NCI-H1694 (cell line): ENCODE measurements around the gene OR2S2.
"Not testable (repeated sequence)": the region's sequence is repeated elsewhere in the genome, so short reads cannot be mapped to it uniquely, and the experiment has no call there.

Experiments
- DNase-seq: peaks from one replicate; lab custom pipeline; 2025; lab: John Stamatoyannopoulos, UW

OR2S2 gene, protein sequence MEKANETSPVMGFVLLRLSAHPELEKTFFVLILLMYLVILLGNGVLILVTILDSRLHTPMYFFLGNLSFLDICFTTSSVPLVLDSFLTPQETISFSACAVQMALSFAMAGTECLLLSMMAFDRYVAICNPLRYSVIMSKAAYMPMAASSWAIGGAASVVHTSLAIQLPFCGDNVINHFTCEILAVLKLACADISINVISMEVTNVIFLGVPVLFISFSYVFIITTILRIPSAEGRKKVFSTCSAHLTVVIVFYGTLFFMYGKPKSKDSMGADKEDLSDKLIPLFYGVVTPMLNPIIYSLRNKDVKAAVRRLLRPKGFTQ

DNA sequence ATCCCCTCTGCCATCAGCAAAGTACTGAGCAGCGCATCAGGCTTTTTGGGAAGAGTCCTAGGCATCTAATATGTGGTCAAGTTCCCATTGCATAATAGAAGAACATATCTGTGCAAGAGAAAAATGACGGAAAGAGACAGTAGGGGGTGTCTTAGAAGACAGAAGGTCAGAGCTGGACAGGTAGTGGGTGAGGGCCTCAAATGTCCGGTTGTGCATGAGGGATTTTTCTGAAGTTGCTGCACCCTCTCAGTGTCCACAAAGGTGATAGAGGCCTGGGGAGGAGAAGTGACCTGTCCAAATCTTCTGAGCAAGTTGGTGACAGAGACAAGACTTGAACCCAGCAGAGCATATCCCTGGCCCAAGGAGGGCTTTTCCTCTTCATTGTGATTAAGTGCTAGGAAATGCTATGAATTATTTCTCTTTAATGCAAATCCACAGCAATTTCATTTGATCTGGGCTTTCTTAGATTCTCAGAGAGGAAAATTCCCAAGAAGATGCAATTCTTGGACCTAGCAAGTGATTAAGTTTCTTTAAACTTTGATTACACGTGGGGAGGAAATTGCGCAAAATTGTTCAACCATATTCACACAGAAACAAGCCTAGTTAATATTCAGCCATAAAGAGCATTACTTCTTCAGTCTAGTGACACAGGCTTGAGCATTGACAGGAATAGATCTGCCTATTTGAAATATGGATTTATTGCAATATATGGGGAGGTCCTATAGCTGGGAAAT is at the start of gene OR2S2:
Gene OR2S2 (minus strand): TSS at position 51 of the 734 bp plus-strand sequence. CDS start 56 bp downstream, outside the sequence.
- no peak for DNase-seq

DNA sequence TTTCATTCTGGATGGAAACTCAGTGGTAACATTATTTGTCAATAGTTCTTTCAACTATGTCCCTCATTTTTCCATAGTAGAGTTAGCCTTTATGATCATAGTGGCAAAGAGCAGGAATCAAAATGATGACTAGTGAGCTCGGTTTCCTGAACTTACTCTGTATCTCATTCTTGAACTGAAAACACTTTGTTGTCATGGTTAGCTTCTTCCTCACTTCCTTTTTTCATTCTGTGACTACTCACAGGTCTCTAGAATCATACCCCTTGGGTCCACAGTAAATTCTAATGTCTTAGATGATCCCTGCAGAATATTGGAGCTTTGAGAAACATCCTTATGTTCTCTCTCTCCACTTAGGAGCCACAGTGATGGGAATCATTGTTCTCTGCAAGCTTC is 49.4 kb upstream of the OR2S2 start:
- no peak for DNase-seq

DNA sequence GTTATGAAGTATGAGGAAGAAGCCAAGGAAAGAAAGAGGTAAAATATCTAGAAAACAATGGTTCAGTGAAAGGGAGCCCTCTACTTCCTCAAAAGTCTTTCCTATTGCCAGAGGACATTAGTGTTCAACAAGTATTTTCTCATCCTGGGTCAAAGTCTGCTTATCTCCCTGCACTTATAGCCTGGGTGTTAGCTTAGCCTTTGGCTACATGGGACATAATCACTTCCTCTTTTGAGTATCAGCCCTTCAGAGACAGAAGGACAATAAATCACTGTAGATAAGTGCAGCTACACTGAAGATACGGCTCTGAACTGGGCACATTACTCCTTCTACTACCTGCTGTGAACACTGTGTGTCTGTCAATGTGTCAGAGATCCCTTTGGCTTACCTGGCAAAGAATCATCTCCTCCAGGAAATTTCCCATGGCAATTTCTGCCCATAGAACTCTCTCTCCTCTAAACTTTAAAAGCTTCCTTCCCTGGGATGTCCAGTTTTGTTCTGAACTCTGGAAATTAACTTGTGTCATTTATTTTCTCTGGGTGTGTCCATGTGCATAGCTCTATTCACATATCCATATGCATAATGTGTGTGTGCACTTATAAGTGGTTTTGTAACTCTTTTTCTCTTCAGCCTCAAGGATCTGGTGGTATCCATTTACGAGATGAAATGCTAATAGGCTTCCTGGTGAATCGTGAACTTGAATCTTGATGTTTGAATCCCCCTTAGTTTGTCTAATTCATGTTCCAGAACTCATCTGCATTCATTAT is 48.8 kb upstream of the OR2S2 start:
- DNase-seq = no peak

DNA sequence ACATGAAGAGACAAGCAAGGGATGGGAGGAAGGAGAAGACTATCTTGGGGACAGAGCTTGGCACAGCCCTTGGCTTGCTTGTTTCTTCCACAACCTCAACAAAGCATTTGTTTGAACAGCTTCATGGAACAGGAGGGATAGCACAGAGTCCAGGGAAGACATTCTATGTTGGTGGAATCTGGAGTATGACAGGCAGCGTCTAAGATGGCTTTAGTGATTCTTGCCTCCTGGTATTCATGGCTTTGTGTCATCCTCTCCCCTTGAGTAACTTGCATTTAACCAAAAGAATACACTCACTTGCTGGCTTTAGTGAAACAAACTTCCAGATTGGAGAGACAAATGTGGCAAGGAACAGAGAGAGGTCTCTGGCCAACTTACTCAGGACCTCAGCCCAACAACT is 47.9 kb upstream of the OR2S2 start:
- no peak for DNase-seq

DNA sequence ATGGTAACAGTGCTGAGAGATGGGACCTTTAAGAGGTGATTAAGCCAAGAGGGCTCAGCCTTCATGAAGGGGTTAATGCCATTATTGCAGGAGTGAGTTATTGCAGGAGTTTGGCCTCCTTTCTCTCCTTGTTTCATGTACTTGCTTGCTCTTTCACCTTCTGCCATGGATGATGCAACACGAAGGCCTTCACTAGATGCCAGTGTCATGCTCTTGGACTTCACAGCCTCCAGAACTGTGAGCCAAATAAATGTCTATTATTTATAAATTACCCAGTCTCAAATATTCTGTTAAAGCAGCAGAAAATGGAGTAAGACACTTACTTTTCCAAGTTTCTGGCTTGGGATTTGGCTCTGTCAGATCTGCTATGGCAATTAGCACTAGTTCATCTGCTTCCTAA is 40.4 kb upstream of the OR2S2 start:
- no peak for DNase-seq

DNA sequence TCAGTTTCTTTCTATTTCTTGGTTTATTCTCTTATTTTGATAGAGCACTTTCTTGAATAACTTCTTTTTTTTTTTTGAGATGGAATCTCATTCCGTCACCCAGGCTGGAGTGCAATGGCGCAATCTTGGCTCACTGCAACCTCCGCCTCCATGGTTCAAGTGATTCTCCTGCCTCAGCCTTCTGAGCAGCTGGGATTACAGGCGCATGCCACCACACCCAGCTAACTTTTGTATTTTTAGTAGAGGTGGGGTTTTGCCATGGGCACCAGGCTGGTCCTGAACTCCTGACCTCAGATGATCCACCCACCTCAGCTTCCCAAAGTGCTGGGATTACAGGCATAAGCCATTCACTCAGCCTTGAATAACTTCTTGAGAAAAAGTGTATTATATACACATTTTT is 39.1 kb upstream of the OR2S2 start:
- not testable (repeated sequence) for DNase-seq

DNA sequence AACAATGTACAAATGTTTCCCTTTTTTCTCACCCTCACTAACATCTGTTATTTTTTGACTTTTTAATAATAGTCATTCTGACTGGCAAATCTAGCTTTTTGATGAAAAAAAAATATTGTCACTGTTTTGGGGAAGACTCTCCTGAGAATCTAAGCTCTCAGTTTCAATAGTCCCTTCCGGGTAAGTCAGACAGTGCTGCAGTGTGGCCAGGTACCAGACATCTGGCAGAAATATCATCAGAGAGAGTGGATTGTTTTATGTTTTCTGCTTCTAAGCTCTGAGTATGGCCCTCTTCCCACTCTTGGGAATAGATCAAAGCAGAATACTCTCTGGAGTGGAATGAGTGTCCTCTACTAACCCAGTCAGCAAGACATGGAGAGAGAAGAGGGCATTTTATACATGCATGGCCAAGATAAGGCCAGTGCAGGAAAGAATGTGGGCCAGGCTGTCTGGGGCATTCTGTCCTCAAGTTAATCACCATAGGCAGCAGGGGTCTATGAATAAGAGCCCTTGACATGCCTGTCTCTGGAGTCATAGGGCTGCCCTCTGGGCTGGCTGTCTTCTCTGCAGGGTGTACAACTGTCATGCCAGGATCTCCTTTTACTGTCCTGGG is 38.5 kb upstream of the OR2S2 start:
- DNase-seq = no peak

DNA sequence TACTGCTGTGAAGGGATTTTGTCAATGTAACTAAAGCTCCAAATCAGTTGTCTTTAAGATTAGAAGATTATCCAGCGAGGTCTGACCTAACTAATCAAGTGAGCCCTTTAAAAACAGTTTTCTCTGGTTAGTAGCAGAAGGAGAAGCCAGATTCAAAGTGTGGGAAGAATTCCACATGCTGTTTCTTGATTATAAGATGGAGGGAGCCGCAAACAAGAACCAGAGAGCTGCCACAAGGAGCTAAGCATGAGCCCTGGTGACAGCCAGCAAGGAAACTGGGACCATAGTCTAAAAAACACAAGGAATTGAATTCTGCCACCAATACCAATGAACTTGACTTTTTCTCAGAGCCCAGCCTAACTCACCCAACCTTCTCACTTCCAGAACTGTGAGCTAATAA is 37.0 kb upstream of the OR2S2 start:
- DNase-seq = no peak

DNA sequence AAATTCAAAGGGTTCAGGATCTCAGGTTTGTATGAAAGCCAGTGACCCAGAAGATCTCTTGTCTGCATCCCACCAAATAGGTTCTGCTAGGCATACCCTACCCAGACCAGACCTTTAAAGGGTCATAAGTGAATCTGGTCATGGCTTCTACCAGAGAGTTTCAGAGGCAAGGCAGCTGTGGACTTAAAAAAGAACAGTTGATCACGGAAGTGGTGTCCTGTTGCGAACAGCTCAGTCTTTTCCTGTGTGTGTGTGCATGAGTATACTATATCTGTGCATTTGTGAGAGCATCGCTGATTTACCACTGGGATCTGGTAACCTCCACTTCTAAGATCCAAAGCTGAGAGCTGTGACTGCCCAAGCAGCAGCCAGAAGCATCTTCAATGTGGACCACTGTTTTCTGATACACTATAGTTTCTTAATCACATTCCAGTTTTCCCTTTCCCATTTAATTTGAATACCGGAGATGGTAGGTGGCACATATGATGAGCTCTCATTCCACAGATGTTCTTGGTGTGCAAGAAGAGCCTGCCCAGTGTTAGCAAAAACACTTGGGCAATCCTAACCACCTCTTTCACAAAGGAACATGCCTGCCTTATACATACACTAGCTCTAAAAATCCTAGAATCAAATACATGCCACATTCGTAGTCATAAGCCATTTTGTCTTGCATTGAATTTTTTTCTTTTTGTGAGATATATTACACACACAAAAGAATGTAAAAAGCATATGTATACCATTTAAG is 36.2 kb upstream of the OR2S2 start:
- no peak for DNase-seq

DNA sequence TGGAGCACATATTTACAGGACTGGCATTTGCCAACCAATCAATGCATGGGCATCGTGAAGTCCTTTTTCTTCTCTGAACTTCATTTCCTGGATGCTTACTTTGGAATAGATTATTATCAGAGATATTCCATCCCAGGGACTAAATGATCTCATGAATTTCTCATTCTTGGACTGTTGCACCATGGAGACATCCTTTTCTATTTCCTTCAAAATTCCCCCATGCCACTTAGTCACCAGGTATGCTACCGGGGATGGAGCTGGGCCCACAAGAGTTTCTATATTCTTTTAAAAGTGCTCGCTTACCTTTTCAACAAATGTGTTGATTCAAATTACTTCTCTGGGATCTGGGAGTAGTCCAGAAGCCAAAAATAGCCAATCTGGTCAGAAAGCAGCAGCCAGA is 35.2 kb upstream of the OR2S2 start:
- not testable (repeated sequence) for DNase-seq

DNA sequence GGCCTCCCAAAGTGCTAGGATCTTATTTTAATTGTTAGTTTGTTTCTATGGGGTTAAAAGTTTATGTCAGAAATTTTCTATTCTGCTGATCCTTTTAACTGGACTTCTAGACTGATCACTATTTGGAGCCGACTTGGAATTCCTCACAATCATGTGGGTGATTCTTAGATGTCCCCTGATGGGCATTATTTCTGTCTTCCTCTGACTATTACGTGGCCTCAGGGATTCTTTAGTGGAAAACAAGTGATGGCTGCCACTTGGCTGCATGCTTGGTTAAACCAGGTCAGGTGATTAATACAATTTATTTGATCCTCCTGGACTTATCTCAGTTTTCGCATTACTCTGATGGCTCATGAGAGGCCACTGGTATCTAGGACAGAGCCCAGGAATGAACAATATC is 32.2 kb upstream of the OR2S2 start:
- DNase-seq = no peak

DNA sequence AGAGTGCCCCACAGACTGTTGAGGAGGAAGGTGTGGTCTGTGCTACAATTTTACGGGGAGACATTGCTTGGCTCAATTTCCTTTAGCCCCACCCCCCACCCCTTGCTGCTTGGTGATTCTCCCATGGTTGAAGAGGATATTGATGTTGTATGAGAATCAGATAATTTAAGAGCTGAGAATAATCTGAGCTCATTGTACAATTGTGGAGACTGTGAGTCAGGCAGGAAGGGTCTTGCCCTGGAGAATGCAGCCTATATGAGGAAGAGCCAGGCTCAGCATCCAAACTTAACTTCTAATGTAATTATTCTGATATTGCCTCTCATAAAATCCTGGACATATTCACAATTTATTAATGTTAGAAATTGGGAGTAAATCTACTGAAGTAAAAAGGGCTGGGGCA is 26.1 kb upstream of the OR2S2 start:
- no peak for DNase-seq

DNA sequence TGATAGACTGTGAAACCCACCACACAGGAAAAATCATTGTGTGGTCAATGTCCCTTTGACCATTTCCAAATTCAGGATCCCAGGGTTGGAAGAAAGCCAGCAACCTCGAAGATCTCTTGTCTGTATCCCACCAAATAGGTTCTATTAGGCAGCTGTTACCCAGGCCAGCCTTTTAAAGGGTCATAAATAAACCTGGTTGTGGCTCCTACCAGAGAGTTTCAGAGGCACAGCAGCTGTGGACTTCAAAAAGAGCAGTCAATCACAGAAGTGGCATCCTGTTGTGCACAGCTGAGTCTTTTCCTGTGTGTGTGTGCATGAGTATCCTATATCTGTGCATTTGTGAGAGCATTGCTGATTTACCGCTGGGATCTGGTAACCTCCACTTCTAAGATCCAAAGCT is 23.7 kb upstream of the OR2S2 start:
- DNase-seq = no peak

DNA sequence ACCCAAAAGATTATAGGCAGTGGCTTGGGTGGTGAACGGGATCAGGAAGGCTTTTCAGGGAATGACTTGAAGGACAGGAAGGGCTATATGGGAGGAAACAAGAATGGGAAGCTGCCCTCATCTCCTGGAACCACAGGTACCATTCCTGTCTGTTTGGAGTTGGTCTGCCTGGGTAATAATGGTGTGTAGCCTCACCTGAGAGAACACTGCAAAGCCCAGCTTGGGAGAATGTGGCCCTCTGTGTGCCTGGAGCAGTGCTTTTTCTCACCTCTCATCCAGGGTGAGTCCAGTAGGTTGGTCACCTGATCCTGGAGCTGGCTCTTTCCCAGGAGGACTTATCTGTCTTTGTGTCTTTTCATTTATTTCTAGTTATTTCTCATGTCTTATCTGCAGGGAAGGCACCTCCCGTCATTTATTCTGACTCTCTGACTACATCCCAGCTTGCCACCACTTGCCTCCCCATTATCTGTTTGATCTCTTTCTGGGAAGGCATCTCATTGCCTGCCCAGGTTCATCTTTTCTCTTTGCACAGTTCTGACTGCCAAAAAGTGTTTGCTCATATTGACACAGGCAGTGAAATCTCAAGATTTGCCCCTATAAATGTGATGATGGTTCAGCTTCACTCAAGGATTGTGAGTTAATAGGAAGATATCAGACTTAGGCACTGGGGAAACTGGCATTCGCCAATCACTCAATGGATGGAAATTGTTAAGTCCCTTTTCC is 22.5 kb upstream of the OR2S2 start:
- no peak for DNase-seq

DNA sequence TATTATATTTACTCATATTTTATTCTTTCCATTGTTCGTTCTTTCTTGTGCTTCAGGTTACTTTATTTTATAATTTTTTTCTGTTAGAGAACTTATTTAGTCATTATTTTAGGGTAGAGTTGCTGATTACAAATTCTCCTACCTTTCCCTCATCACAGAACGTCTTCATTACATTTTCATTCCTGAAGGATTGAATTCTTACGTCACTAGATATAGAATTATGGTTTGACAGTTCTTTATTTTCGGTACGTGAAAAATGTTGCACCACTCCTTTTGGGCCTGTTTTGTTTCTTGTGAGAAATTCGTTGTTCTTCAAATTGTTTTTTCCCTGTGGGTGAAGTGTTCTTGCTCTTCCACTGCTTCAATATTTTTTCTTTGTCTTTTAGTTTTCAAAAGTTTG is 20.8 kb upstream of the OR2S2 start:
- DNase-seq = no peak

DNA sequence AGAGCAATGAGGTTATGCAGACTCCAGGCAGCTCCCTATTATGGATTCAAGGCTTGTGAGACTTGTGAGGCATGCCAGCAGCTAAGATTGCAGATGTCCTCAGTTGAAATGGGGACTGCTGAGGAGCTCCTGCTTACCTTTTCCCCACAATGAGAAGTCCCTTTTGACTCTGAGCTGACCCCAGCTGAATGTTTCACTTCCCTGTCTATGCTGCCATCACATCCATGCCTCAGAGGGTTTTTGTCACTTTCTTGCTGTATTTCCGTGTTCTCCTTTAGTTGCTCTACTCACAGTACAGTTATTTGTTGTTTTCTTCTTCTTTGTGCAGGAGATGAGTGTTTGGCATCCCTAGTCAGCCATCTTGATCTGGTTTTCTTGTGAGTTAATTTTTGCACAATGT is 18.8 kb upstream of the OR2S2 start:
- no peak for DNase-seq

DNA sequence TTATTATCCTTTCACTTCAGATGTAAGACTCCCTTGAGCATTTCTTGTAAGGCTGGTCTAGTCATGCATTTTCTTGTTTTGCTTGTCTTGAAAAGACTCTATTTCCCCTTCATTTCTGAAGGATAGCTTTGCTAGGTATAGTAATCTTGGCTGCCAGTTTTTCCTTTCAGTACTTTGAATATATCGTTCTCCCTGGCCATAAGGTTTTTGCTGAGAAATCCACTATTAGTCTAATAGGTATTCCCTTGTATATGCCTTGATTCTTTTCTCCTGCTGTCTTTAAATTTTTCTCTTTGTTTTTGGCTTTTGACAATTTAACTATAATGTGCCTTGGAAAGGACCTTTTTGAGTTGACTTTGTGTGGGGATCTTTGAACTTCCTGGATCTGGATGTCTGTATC is 16.8 kb upstream of the OR2S2 start:
- no peak for DNase-seq

DNA sequence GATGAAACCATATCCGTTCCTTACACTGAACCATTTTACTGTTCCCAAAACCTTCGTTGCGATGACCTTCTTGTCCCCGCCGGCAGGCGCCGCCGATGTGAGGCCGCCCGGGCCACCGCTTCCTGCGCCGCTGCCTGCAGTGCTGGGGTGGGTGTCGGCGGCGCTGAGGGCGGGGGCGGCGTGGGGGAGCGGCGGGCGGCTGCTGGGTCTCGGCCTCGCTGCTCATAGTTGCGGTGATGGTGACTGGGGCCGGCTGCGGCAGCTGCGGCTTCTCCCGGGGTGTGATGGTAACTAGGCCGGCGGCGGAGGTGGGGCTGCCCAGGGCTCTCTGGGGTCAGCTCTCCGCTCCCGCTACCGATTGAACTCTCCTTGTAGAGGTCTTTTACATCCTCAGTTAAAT is 14.1 kb upstream of the OR2S2 start:
- DNase-seq = no peak

DNA sequence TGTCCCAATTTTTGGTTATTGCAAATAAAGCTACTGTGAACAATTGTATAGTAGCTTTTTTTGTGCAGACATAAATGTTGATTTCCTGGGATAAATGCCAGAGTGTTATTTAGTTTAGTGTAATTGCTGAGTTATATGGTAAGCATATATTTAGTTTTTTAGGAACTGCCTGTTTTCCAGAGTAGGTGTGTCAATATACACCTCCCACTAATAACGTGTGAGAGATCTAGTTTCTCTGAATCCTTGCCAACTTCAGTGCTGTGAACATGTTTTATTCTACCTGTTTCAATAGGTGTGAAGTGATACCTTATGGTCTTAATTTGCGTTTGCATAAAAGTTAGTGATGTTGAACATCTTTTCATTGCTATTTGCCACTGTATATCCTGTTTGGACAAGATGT is 9.1 kb upstream of the OR2S2 start:
- DNase-seq = no peak

DNA sequence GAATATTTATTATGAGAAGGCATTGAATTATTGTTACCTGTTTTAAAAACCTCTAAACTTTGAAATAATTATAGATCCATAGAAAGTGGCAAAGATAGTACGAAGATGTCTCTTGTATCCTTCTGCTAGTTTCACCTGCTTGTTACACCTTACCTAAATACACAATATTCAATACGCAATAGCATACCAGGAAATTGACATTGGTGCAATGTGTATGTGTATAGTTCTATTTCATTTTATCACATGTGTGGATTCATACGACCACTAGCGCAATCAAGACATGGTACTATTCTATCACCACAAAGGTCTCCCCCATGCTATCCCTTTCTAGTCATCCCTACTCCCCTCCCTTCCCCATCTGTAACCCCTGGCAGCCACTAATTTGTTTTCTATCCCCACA is 8.5 kb upstream of the OR2S2 start:
- DNase-seq = no peak

DNA sequence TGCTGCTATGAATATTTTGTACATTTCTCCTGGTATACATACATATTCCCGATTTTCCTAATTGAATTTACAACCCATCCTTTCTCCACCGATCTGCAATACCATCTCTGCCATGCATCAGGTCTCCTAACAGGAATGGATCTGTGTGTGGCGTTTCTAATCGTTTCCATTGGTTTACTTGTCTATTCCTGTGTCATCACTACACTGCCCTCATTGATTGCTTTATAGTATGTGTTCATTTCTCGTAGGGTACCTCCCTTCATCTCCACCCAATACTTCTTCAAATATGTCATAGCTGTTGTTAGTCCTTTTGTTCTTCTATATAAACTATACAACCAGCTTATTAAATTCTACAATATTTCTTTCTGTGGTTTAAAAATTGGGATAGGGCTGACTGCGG is 7.1 kb upstream of the OR2S2 start:
- DNase-seq = no peak
